NCI-H2227 (cell line): Measurements from ENCODE around the gene MAGEF1.
A peak's percentile ranks its signal among the peaks of the same experiment; 100 is the strongest.
"Not testable (repeated sequence)": the region's sequence is repeated elsewhere in the genome, so short reads cannot be mapped to it uniquely, and the experiment has no call there.

ENCODE experiments used
- DNase-seq: peaks from one replicate; lab custom pipeline; 2025; ENCODE audit not compliant: unreplicated experiment; lab: John Stamatoyannopoulos, UW

MAGEF1 gene

DNA sequence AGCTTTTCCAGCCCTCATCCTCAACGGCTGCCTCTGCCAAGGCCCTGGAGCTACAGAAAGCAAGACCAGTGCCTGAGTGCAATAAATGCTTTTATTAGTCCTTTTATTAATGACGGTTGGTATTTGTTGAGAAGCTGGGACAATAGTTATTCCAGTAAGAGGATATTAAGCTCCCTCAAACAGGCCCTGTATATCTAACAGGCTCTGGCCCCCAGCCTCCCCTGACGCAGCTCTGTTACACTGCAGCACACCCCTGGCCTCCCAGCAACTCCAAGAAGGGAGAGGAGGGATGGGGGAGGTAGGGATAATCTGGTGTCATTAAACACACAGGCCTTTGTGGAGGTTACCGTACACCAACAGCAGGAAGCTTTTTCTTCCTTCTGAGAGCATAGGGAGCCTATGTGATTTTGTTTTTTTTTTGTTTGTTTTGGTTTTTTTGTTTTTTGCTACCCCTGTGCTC, 30.8 kb upstream of the MAGEF1 start:
- DNase-seq, result peak; percentile 41

DNA sequence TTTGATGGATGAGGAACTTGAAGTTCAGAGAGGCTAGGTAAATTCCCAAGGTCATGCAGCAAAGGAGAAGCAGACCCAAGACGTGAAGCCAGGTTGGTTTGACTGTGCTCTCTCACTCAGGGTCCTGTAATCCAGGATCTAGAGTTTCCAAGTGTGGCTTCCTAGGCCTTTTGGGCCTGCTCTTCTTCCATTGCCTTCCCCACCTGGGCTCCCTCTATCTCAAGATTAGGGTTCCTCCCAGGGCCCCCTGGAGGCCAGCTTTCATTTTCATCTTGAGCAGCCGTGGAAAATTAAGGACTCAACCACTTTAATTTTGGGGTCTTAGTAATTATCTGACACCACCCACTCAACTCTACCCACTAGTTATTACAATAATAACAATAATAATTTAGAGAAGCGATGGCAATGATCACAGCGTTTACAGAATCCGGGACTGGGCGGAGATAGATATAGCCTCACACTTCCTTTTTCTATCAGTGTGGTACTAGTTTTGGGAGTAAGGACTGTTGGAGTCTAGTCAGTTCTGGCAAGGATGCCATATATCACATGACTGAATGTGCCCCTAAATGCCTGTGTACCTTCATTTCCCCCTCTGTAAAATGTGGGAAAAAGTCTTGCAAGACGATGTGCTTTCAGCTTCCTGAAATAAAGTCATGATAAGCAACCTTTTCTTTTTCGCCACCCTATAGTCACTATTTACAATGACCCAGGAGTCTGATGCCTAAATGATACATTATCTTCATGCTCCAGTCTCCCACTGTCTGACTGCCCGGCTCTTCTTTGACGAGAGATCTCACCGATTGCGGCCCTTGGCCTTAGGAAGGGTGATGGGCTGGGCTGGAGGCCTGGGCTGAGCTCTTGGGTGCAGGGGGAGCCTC, 30.2 kb upstream of the MAGEF1 start:
- DNase-seq, result no peak

DNA sequence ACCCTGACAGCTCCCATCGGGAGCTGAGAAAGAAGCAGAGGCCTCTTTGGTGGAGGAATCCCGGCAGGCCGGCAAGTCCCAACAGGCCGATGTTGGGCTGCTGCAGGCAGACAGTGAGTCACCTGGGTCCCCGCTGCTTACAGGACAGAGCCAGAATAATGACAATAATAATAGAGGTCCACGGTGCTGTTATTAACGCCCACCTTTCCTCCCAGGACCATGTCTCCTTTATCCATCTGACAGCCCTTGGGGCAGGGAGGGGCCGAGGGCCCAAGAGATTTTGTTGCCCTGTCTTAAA, 29.3 kb upstream of the MAGEF1 start:
- peak; percentile 46 for DNase-seq

DNA sequence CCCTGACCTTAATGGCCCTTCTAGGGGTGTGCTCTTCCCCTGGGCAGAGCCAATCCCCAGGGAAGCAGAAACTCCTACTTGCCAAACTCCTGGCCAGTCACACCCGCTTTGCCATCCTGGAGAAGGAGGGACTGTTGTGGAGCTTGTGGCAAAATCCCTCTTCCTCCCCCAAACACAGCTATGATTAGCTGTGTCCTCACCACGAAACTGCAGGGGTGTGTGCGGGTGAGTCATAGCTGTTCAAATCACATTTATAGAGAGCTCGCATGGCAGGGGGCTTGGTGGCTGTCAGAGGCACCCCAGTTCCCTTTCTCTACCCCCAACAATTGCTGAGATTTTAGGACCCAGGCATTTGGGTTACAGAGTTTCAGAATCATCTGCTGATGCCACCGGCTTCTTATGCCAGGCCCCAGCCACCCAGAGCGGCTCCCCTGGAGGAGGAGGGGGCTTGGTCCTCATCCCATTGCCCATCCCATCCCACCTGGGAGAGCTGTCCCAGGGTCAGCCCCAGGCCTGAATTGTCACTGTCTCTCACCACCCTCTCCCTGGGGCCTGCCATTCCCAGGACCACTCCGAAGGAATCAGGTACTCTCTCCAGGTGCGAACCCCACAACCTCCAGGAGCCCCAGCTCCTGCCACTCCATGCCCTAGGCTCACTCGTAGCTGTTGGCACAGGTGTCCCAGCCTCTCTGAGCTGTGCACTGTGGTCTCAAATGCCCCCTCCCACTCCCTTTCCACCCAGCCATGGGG, 28.8 kb upstream of the MAGEF1 start:
- no peak for DNase-seq

DNA sequence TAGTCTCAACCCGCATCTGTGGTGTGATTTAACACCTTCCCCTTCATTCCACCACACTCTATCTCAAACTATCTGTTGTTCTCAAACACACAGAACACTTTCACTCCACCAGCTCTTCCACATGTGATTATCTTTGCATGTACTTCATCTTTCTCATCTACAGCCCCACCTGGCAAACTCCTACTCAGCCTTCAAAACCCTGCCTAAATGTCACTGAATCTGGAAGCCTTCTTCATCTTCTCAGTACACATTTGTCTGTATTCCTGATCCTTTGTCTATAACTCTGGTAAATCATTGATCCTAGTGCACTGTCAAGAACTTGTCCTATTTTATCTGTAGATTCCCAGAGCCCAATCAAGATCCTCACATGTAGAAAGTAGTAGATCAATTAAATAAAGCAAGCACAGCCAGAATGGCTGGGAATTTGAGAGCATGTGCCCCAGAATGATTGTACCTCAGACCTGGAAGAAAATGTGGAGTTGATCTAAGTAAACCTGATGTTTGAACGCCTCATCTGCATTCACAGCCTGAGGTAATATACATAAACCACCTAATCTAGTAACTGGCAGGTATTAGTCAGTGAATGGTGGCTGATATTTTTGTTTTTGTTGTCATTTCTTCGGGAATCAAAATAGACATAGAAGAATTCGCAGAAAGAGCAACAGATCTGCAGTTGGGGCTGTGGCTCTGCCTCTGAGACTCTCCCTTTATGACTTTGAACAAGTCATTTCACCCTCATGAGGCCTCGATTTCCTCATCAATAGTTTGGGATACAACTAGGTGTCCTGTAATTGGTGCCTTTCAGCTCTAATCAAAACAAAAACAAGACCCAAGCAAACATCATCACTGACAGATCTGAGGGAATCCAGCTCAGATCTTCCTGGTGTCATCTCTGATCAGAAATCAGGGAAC, 28.0 kb upstream of the MAGEF1 start:
- no peak for DNase-seq

DNA sequence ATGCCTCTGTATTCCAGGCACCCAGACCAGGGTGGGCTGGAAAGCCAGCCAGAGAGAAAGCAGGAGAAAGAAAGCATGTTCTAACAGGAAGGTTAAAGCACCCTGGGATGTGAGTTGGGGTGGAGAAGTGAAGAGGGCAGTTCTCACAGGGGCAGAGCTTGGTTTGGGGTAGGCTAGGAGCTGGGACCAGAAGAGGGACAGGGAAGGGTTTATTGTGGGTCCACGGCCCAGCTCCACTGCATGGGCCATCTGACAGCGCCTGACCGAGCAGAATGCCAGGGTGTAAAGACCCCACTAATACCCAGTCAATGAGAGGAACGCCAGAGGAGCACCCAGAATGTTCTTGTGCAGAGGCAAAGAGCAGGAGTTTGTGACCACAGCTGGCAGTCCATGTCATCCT, 27.1 kb upstream of the MAGEF1 start:
- DNase-seq, result no peak

DNA sequence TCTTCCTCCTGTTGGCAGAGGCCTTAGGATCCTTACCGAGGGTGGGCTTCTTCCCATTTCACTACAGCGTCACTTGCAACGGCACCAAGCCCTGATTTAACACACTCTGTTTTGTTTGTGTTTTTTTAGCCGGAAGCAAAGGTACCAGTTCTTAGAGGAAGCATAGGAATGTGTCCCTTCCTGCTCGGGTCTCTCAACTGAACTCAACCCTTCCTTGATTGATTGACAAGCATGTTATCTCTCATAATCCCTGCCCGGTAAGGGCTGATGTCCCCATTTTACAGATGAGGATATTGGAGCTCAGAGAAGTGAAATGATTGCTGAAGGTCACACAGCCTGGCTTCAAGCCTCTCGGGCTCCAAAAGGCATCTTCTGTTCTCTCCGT, 26.6 kb upstream of the MAGEF1 start:
- DNase-seq, result no peak

DNA sequence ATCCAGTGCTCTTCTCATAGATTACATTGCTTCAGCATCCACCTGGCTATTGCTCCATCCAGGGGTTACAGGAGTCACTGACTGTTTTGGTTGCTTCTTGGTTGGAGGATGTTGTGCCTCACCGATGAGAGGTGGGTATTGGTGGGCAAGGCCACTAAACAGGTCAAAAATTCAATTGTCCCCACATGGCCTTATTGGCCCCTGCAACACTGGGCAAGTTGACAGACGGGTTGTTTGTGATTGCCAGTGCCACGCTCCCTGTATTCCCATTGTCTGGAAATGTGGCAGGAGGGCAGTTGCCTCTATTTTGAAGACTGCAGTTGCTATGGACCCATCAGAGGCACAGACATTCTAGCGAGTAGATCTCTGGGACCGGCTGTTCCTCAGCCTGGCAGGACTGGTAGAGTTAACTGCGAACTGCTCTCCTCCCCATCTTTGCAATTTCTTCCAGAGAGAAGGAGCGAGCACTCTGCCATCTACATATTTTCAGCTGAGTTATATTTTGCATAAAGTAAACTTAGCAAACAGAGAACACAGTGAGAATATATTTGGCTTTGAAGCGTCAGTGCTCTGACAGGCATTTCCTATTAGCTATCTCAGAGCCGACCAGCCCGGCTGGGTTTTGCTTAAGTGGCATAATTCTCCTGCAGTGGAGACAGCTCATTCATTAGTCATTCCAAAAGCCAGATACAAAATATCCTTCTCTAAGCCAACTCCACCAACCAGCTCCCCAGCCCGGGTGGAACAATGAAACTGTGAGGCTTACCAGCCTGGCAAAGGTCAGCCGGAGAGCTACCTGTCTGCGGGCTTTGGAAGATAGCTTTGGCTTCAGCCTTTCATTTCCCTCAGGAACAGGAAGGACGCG, 26.0 kb upstream of the MAGEF1 start:
- no peak for DNase-seq

DNA sequence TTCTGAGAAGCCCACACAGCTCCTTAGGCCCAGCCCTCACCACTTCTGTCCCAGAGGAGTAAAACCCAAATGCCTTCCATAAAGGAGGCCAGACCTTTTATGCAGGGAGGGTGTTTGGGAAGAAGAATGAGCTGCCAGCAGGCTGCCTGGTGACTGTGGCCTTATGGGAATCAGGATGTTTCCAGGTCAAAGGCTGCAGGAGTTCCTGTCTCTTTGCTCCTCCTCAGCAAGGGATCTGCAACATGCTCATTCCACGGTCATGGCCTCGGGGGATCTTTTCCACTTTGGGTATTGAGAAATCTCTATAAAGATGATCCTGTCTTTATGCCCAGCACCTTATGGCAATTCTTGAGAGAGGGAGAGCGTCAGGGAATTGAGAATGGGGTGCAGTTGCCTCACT, 25.2 kb upstream of the MAGEF1 start:
- no peak for DNase-seq

DNA sequence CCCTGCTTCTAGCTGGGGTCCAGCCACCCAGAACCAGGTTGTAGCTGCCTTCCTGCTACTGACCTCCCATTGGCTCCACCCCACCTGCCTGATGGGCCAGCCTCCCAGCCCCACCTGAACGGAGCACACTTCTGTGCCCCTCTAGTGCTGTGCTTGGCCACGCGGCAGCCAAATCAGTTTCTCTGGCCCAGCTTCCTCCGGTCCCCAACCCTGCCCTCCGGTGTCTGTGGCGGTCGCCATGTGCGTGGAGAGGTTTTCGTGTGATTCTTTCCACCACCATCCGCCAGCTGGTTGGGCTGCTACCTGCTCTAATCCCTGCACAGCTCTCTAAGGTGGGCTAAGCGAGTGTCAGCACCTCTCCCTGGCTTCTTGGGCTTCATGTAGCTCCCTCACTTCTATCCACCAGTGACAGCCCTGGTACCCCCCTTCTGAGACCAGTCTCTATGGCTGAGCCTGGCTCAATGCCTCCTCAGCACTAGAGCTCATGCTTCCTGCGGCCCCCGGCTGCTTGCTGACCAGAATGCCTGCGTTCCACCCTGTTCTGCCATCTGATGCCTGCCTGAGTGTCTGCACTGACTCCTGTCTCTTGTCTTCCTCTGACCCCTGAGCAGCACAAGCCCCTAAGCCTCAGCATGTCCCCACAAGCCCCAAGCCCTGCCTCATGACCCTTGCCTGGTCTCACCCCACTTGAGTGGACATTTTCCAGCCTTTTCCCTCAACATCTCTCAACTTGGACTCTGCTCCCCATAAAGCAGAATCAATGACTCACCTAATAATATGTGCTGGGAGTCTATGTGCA, 23.2 kb upstream of the MAGEF1 start:
- DNase-seq, result no peak

DNA sequence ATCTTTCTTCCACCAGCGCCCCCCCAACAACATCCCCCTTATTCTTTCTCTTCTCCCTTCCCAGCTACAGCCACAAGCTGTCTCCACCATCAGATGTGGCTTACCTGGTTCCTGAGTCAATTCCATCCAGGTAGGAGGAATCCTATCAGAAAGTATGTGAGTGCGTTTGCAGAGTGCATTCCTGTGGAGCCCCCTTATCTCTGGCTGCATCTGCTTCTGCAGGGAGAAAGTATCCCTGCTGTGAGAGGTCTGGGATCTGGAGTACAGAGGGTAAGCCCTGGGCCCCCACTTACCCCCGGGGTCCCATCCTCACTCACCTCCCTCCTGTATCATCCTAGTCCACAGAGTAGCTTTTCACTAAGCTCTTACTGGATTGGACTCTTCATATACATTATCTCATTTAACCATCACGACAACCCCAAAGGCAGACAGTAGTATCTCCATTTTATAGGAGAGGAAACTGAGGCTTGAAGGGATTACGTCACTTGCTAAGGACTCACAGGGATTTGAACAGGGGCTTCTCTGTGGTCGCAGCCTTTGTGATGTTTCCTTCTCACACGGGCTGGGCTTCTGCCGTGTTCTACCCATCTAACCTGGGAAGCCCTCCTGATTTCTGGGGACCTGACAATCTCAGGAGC, 22.2 kb upstream of the MAGEF1 start:
- DNase-seq, result no peak

DNA sequence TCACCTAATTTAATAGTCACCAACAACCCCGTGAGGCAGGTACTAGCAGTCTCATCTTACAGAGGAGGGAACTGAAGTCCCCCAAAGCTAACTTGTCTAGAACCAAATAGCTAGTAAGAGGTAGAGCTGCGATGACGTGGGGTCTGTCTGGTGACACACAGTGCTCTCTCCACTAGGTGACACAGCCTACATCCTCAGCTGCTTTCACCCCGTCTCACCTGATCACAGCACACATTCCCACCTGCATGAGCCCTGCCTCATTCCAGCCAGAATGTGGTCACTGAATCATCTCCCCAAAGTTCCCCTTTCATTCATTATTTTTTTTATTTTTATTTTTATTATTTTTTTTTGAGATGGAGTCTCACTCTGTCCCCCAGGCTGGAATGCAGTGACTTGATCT, 21.3 kb upstream of the MAGEF1 start:
- no peak for DNase-seq

DNA sequence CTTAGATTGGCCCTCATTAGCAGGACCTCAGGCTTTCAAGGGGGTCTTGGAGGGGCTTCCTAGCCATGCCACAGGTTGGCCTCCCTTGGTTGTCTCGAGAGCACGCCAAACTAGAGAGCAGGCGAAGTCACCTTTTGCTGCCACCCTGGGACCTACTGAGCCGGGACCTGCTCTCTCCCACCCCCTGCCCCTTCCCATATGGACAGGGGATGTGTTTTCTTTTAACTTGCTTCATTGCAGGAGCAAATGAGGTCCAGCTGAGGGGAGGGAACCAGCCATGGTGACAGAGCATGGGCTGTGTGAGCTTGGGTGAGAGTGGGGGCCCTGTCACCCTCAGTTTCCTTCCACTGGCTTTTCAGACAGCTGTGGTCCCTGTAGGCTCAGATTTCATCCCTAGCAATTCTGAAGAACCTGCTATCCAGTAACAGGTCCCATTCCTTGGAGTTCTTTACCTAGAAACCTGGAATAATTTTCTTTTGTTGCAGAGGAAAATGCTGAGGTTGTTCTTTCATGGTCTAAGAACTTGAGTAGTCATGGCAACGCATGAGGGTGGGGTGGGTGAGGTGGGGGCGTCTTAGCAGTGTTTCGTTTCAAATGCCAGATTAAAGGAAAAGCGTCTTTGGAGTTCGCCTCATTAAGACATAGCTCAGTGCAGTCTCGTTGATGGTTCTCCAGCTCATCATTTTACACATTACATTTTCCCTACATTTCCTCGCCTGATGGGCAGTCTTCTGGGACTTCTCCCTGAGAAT, 20.1 kb upstream of the MAGEF1 start:
- DNase-seq, result no peak

DNA sequence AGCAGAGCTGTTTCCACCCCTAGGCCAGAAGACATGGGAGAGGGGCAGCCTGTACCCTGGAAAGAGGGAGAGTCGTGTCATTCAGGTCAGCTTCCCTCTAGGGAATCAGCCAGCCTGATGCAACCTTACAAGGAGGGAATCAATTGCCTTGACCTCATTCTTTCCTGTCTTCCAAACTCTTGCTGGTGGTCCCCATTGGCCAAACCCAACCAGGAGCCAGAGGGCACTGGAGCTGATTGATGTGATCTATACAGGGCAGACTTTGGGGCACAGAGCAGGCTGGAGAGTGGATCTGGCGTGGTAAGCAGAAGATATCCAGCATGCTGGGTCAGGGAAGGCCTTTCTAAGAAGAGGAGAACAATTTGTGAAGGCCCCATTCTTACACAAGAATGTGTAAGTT, 19.1 kb upstream of the MAGEF1 start:
- DNase-seq, result no peak

DNA sequence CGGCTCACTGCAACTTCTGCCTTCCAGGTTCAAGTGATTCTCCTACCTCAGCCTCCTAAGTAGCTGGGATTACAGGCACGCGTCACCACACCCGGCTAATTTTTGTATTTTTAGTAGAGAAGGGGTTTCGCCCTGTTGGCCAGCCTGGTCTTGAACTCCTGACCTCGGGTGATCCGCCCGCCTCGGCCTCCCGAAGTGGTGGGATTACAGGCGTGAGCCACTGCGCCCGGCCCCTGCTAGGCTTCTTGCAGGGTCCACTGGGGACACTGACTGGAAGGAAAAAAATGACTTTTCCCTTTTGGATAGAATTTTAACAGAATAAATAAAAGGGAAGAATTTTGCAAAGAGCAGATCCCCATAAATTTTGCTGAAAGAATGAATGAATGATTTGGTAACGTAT, 17.3 kb upstream of the MAGEF1 start:
- DNase-seq, result not testable (repeated sequence)

DNA sequence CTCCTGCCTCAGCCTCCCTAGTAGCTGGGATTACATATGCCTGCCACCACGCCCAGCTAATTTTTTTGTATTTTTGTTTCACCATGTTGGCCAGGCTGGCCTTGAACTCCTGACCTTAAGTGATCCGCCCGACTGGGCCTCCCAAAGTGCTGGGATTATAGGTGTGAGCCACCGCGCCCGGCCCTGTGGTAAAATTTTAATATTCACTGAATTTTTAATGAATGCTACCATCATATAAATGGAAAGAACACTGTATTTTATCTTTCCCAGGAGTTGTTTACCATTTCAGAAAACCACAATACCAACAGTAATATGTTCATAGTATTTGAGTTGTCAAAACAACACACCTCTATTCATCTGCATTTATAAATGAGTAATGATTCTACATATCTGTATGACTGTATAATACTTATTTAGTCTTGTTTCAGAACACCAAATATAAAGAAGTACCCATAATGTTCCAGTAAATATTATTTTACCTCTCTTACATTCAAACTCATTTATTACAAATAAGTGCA, 16.2 kb upstream of the MAGEF1 start:
- no peak for DNase-seq

DNA sequence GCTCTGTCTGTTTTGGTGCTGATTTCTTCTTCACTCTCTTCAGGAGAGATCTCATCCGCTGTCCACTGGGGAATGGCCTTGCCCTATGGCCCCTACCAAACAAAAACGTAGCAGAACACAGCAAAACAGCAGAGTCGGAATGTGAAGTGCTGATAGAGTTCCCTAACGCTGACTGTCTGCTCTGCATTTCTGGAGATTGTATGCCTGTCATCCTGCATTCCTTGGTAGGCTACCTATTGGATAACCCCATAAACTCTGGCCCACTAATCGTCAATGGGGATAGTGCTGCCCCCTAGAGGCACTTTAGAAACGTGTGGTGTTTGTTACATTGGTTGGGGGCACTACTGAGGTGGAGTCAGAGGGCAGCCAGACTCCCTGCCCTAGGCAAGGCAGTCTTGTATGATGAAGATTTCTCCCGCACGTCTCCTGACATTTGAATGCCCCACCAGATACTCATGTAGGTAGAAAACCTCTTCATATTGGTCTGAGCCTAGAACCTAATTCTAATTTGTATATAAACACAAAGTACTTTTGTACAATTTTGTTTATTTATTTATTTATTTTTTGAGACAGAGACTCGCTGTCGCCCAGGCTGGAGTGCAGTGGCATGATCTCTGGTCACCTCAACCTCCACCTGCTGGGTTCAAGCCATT, 15.6 kb upstream of the MAGEF1 start:
- DNase-seq, result peak; percentile 35

DNA sequence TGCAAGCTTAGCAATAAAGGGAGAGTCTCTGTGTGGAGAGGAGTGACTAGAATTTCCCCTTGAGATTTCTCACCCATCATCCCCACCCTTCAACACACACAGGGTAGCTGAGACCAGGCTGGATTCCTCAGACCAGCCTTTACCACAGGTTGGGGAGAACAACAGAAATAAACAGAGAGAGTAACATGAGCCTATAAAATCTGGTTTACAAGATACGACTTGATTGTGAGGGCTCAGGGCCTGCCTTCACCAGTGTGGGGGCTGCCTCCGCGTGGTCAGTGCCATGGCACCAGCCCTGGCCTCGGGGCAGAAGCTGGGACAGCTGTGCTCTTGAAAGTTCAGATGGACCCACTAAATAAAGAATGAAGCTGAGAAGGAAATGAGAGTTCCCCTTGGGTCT, 14.6 kb upstream of the MAGEF1 start:
- DNase-seq, result no peak
